GM19043 (cell line): Measurements from ENCODE around the gene HVCN1.
A peak's percentile ranks its signal among the peaks of the same experiment; 100 is the strongest.

Experiments used
- ATAC-seq: cut with Tn5 transposase; IDR thresholded peaks from one replicate; pipeline ENCODE4 v1.9.1; 2021; ENCODE audit warnings: low read depth; ENCODE audit not compliant: unreplicated experiment

Gene HVCN1

GRCh38 chr12:110702081-110702480 lies 13.2 kb upstream of the HVCN1 start:
- no peak for ATAC-seq

GRCh38 chr12:110699591-110700445 lies 10.9 kb upstream of the HVCN1 start:
- no peak for ATAC-seq

GRCh38 chr12:110698171-110698902 lies 9.4 kb upstream of the HVCN1 start:
- ATAC-seq = peak; percentile 95

GRCh38 chr12:110697236-110697635 lies 8.3 kb upstream of the HVCN1 start:
- no peak for ATAC-seq

GRCh38 chr12:110696283-110696682 lies 7.4 kb upstream of the HVCN1 start:
- ATAC-seq = no peak

- ATAC-seq = no peak
These were observed 5.5 kb upstream of the HVCN1 start for GRCh38 chr12:110694330-110694901.

GRCh38 chr12:110693731-110694130 lies 4.8 kb upstream of the HVCN1 start:
- no peak for ATAC-seq

- ATAC-seq = no peak
These were observed 1.2 kb upstream of the HVCN1 start for GRCh38 chr12:110690127-110690430.

GRCh38 chr12:110689281-110690126 lies 589 bp upstream of the HVCN1 start:
- ATAC-seq = peak; percentile 49

- no peak for ATAC-seq
These were observed 1.3 kb downstream of the HVCN1 start for GRCh38 chr12:110687396-110688169.

GRCh38 chr12:110686294-110686903 lies 2.5 kb downstream of the HVCN1 start:
- no peak for ATAC-seq

- no peak for ATAC-seq
These were observed 4.5 kb downstream of the HVCN1 start for GRCh38 chr12:110684312-110684836.

- ATAC-seq = no peak
These were observed 5.0 kb downstream of the HVCN1 start for GRCh38 chr12:110683888-110684287.

GRCh38 chr12:110680032-110680431 lies 8.9 kb downstream of the HVCN1 start:
- no peak for ATAC-seq

GRCh38 chr12:110679201-110679600 lies 9.7 kb downstream of the HVCN1 start:
- ATAC-seq = no peak

GRCh38 chr12:110677982-110678381 lies 10.9 kb downstream of the HVCN1 start:
- no peak for ATAC-seq

- ATAC-seq = peak; percentile 86
These were observed 11.6 kb downstream of the HVCN1 start for GRCh38 chr12:110677206-110677911.

GRCh38 chr12:110676171-110676570 lies 12.7 kb downstream of the HVCN1 start:
- no peak for ATAC-seq
